ENCODE results near the gene S100A5. TPM values are rescaled to one million over a fixed set of nuclear protein-coding genes. Genes with fewer than 3 reads are reported as not detected.
"Not testable (repeated sequence)": the region's sequence is repeated elsewhere in the genome, so short reads cannot be mapped to it uniquely, and the experiment has no call there.

S100A5 gene
- total RNA-seq, 1 donor from 2014 or later, result 0.39 TPM

DNA sequence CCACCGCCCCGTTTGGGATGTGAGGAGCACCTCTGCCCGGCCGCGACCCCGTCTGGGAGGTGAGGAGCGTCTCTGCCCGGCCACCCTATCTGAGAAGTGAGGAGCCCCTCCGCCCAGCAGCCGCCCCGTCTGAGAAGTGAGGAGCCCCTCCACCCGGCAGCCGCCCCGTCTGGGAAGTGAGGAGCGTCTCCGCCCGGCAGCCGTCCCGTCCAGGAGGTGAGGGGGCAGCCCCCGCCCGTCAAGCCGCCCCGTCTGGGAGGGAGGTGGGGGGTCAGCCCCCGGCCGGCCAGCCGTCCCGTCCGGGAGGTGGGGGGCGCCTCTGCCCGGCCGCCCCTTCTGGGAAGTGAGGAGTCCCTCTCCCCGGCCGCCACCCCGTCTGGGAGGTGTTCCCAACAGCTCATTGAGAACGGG is 34.4 kb upstream of the S100A5 start:
- H3K36me3 Mint-ChIP-seq (ENCODE audit: low read depth, unreplicated experiment); H3K4me3 Mint-ChIP-seq (ENCODE audit: unreplicated experiment); H3K36me3 ChIP-seq (ENCODE audit: insufficient read depth, low read length); H3K27ac Mint-ChIP-seq (ENCODE audit: unreplicated experiment); H2AFZ ChIP-seq (ENCODE audit: low read depth, low read length); H3K27me3 Mint-ChIP-seq (ENCODE audit: low read depth, unreplicated experiment); DNase-seq (ENCODE audit: low read depth); H3K4me2 ChIP-seq (ENCODE audit: low read length); FAIRE-seq; H4K20me1 ChIP-seq (ENCODE audit: insufficient read depth, low read length); H3K9ac ChIP-seq (ENCODE audit: low read length); H3K27me3 ChIP-seq (ENCODE audit: insufficient read depth, low read length); H3K9me3 ChIP-seq (ENCODE audit: insufficient read depth, low read depth, low read length); H3K4me3 ChIP-seq (ENCODE audit: insufficient read depth, low read depth, low read length); H3K79me2 ChIP-seq (ENCODE audit: insufficient read depth, low read length); H3K27ac ChIP-seq (ENCODE audit: low read depth, low read length); H3K9me3 Mint-ChIP-seq (ENCODE audit: unreplicated experiment): not testable (repeated sequence)
- H3K4me1 ChIP-seq (ENCODE audit: insufficient read depth, low read length), result peaks cover 21% of the 10 kb centered on the region
- peaks cover 24% of the 10 kb centered on the region for H3K4me1 Mint-ChIP-seq (ENCODE audit: low read depth, unreplicated experiment)

DNA sequence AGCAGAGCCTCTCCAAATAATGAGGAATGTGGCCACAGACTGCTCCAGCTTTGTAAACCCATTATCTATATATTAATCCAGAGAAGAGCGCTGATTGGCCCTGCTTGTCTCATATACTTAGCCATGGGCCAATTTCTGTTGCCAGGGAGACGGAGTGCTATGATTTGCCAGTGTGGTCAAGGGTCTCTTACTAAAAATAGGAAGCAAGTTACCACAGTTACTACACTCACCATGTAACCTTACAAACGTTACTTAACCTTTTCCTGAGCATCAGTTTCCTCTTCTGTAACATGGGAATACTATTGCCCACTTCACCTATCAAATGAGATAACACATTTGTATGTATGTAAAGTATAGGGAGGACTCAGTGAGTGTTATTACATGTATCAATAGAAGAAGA is 32.6 kb upstream of the S100A5 start:
- H3K27me3 ChIP-seq (ENCODE audit: insufficient read depth, low read length), result no peaks in the 10 kb centered on the region
- no peak for FAIRE-seq
- no peaks in the 10 kb centered on the region for H3K9me3 ChIP-seq (ENCODE audit: insufficient read depth, low read depth, low read length)
- peak; percentile 29 for DNase-seq (ENCODE audit: low read depth)
- Mint-ChIP-seq H3K9me3 (ENCODE audit: unreplicated experiment) (peaks cover 2% of the 10 kb centered on the region), H3K27ac (ENCODE audit: unreplicated experiment) (peak overlapping the region; percentile 38), H3K4me1 (ENCODE audit: low read depth, unreplicated experiment) (peaks cover 19% of the 10 kb centered on the region), H3K27me3 (ENCODE audit: low read depth, unreplicated experiment) (no peaks in the 10 kb centered on the region), H3K36me3 (ENCODE audit: low read depth, unreplicated experiment) (peaks cover 1% of the 10 kb centered on the region), H3K4me3 (ENCODE audit: unreplicated experiment) (no peak overlapping the region)
- peak overlapping the region; percentile 91 for H3K27ac ChIP-seq (ENCODE audit: low read depth, low read length)
- peak overlapping the region; percentile 75 for H3K9ac ChIP-seq (ENCODE audit: low read length)
- peak overlapping the region; percentile 74 for H3K4me2 ChIP-seq (ENCODE audit: low read length)
- no peak for TF ChIP-seq EZH2 (IDR thresholded peaks at IDR 0.05; ENCODE audit: insufficient read depth, low read length)
- TF ChIP-seq, protein P1, sequence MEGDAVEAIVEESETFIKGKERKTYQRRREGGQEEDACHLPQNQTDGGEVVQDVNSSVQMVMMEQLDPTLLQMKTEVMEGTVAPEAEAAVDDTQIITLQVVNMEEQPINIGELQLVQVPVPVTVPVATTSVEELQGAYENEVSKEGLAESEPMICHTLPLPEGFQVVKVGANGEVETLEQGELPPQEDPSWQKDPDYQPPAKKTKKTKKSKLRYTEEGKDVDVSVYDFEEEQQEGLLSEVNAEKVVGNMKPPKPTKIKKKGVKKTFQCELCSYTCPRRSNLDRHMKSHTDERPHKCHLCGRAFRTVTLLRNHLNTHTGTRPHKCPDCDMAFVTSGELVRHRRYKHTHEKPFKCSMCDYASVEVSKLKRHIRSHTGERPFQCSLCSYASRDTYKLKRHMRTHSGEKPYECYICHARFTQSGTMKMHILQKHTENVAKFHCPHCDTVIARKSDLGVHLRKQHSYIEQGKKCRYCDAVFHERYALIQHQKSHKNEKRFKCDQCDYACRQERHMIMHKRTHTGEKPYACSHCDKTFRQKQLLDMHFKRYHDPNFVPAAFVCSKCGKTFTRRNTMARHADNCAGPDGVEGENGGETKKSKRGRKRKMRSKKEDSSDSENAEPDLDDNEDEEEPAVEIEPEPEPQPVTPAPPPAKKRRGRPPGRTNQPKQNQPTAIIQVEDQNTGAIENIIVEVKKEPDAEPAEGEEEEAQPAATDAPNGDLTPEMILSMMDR (IDR thresholded peaks at IDR 0.05; ENCODE audit: insufficient read depth, low read depth, low read length), result no peak
- no peak overlapping the region for H3K4me3 ChIP-seq (ENCODE audit: insufficient read depth, low read depth, low read length)
- H3K79me2 ChIP-seq (ENCODE audit: insufficient read depth, low read length), result no peaks in the 10 kb centered on the region
- H2AFZ ChIP-seq (ENCODE audit: low read depth, low read length), result no peak overlapping the region
- peaks cover 28% of the 10 kb centered on the region for H3K4me1 ChIP-seq (ENCODE audit: insufficient read depth, low read length)
- no peaks in the 10 kb centered on the region for H3K36me3 ChIP-seq (ENCODE audit: insufficient read depth, low read length)
- H4K20me1 ChIP-seq (ENCODE audit: insufficient read depth, low read length), result no peaks in the 10 kb centered on the region

DNA sequence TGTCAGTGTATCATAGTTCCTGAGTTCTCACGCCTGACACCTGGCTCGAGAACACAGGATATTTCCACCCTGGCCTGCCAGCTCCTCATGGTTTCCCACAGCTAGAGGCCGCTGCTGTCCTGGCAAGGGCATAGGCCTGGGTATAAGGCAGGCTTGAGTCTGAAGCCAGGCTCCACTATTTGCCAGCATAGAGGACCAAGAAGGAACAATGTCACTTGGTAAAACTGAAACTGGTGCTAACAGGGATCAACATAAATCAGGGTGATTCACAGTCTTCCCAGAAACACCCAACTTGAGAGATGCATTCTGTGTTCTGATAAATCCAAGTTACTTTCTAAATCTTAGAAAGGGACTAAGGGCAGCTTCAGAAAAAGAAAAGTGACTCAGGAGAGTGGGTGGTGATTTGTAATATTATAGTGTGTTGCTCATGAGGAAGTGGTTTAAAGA is 31.9 kb upstream of the S100A5 start:
- Mint-ChIP-seq H3K4me3 (ENCODE audit: unreplicated experiment) (no peak overlapping the region), H3K36me3 (ENCODE audit: low read depth, unreplicated experiment) (peaks cover 1% of the 10 kb centered on the region), H3K4me1 (ENCODE audit: low read depth, unreplicated experiment) (peaks cover 21% of the 10 kb centered on the region), H3K27ac (ENCODE audit: unreplicated experiment) (peak overlapping the region; percentile 85), H3K27me3 (ENCODE audit: low read depth, unreplicated experiment) (no peaks in the 10 kb centered on the region), H3K9me3 (ENCODE audit: unreplicated experiment) (peaks cover 2% of the 10 kb centered on the region)
- Histone ChIP-seq H3K4me1 (ENCODE audit: insufficient read depth, low read length) (peaks cover 35% of the 10 kb centered on the region), H2AFZ (ENCODE audit: low read depth, low read length) (peak overlapping the region; percentile 70), H3K4me3 (ENCODE audit: insufficient read depth, low read depth, low read length) (peak overlapping the region; percentile 16), H3K4me2 (ENCODE audit: low read length) (peak overlapping the region; percentile 74), H3K9me3 (ENCODE audit: insufficient read depth, low read depth, low read length) (no peaks in the 10 kb centered on the region), H4K20me1 (ENCODE audit: insufficient read depth, low read length) (no peaks in the 10 kb centered on the region), H3K9ac (ENCODE audit: low read length) (peak overlapping the region; percentile 75), H3K27ac (ENCODE audit: low read depth, low read length) (peak overlapping the region; percentile 91), H3K79me2 (ENCODE audit: insufficient read depth, low read length) (no peaks in the 10 kb centered on the region), H3K36me3 (ENCODE audit: insufficient read depth, low read length) (no peaks in the 10 kb centered on the region), H3K27me3 (ENCODE audit: insufficient read depth, low read length) (no peaks in the 10 kb centered on the region)
- DNase-seq (ENCODE audit: low read depth) (peak; percentile 71), FAIRE-seq (no peak)
- TF ChIP-seq EZH2 (IDR thresholded peaks at IDR 0.05; ENCODE audit: insufficient read depth, low read length), result no peak
- TF ChIP-seq, protein P1 (IDR thresholded peaks at IDR 0.05; ENCODE audit: insufficient read depth, low read depth, low read length), result peak; percentile 80
